ENCODE measurements around the gene PLA2G15.

DNA sequence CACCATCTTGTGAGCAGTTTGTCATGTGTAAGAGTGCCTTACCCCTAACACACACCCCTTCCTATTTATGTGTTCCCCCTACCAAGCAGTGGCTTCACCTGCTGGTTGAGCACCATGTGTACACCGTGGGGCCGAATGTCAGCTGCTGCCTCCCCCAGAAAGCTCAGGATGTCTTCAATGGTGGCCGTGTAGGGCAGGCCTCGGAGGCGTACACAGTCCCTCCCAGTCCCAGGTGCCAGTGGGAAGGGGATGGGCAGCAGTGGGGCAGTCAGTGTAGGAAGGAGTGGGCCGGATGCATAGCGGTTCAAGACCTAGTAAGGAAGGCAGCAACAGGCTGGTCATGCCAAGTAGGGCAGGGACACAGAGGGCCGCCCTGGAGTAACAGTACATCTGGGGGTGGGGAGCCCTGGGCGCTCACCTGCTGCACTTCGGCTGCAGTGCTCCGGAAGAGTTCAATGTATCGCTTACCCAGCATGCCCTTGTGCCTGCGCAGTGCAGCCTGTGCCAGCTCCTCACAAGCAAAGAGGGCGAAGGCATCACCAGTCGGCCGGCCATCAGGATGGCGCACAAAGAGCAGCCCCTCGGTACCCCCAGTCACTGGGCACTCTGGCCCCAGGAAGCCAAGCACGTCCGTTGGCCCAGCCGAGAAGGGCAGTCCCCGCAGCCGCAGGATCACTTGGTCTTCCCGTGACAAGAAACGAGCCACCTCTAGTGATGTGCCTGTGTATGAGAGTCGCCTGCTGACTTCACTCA lies 13.6 kb upstream of the PLA2G15 start:
- TF ChIP-seq, protein P1, sequence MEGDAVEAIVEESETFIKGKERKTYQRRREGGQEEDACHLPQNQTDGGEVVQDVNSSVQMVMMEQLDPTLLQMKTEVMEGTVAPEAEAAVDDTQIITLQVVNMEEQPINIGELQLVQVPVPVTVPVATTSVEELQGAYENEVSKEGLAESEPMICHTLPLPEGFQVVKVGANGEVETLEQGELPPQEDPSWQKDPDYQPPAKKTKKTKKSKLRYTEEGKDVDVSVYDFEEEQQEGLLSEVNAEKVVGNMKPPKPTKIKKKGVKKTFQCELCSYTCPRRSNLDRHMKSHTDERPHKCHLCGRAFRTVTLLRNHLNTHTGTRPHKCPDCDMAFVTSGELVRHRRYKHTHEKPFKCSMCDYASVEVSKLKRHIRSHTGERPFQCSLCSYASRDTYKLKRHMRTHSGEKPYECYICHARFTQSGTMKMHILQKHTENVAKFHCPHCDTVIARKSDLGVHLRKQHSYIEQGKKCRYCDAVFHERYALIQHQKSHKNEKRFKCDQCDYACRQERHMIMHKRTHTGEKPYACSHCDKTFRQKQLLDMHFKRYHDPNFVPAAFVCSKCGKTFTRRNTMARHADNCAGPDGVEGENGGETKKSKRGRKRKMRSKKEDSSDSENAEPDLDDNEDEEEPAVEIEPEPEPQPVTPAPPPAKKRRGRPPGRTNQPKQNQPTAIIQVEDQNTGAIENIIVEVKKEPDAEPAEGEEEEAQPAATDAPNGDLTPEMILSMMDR (IDR thresholded peaks at IDR 0.05) = no peak
- no peak for TF ChIP-seq ZFX (IDR thresholded peaks at IDR 0.05; ENCODE audit: borderline replicate concordance)
